C1 segment of cervical spinal cord (tissue), 14 donors: ENCODE results near the gene RASGRP3.

ENCODE experiments used
- DNase-seq, 14 donors: peaks; one replicate each; lab custom pipeline; 2025; lab: John Stamatoyannopoulos, UW

RASGRP3 gene

GRCh38 chr2:33579227-33579626 is 102.8 kb downstream of the RASGRP3 start:
- no peak for DNase-seq

- DNase-seq, result no peak
Observed at GRCh38 chr2:33581872-33582271, 105.4 kb downstream of the RASGRP3 start.

DNA sequence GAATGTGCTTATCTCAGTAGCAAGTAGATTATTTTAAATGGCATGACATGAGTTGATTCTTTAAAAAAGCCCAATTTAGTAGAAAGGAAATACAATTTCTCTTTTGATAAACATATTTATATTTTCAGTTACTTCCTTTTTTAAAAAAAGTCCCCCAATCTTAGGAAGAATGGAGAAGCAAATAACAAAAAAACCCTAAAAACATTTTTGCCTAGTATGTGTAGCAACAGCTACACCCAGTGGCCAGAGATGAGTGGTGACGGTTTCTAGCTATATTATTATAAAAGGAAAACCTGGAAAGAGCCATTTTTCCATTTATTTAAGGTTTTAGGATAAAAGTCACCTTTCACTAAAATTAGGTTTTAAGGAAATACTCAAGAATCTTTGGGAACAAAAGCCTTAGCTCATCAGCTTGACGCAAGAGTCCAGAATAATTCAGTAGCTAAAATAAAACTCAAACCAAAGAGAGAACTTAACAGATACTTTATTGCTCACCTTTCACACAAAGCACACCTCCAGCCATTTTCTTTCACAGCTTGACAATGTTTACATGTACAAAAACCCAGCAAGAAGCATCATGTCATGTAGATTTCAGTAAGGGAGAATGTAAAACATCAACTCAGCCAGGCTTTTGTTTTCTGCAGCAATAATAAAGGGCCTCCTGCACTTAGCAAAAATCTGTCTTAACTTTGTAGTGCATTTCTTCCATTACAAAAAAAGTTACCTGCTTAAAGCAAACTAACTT is 106.9 kb downstream of the RASGRP3 start:
- DNase-seq, result peak in 1 of 14 donors; percentile 39

DNA sequence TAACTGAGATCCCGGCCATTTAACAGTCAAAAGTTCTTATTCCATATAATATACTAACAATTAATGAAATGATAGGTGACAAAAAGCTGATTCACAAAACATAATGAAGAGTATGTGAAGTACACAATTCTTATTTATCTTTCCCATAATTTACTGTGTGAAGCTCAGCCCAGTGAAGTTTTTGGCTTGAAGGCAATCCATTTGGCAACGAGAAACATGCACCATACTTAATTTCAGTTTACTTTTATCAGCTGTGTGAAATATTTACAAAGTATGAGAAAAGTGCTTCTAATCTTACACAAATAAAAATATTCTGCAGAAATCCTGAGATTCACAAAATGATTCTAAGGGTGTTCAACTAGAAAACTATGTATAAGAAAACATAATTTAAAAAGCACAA is 110.3 kb downstream of the RASGRP3 start:
- DNase-seq, result no peak

DNA sequence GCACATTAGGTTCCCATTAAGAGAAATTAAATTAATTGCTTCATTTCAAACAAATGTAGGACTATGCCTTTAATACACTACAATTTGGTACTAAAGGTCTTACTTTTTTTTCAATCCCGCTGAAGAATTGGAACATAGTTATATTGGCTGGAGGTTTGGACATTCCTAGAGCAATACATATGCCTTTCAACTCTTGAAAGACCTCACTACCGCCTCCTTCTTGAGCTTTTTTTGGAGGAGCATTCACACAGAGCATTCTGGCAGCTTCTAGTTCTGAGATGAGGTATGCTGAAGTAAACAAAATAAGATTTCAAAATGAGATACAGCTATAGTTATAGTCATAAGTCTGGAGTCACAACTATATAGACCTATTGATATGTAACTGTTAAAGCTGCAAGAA is 111.8 kb downstream of the RASGRP3 start:
- DNase-seq, result no peak

- DNase-seq, result no peak
Observed at GRCh38 chr2:33589444-33589843, 113.0 kb downstream of the RASGRP3 start.

DNA sequence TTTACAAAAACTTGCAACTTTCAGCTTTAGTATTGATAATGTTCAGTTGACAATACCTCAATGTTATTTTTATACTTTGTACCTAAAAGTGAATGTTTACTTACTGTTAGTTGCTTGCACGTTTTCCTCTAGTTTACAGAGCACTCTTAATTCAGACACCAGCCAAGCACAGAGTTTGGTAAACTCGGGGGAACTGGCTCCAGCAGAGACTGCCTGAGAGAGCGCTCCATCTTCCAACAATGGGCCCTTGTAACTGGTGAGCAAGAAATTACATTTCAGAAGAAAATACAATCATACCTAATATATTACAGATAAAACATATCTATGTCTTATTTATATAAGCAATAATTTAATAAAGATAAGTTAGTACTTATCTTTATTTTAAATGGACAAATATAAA is 118.9 kb downstream of the RASGRP3 start:
- DNase-seq, result no peak

GRCh38 chr2:33597026-33597425 is 120.6 kb downstream of the RASGRP3 start:
- no peak for DNase-seq

- peak in 4 of 14 donors; percentile 45 to 66 (median 64) for DNase-seq
Observed at GRCh38 chr2:33598561-33599174, 122.2 kb downstream of the RASGRP3 start.

- DNase-seq, result peak; percentile 91 to 99 (median 99)
Observed at GRCh38 chr2:33599175-33599942, 122.9 kb downstream of the RASGRP3 start, which contains the start of gene FAM98A. TSS of gene FAM98A (minus strand) at chr2:33599299. CDS start at chr2:33599221, 78 bp downstream.

- DNase-seq, result no peak
Observed at GRCh38 chr2:33599943-33600192, 123.4 kb downstream of the RASGRP3 start.

DNA sequence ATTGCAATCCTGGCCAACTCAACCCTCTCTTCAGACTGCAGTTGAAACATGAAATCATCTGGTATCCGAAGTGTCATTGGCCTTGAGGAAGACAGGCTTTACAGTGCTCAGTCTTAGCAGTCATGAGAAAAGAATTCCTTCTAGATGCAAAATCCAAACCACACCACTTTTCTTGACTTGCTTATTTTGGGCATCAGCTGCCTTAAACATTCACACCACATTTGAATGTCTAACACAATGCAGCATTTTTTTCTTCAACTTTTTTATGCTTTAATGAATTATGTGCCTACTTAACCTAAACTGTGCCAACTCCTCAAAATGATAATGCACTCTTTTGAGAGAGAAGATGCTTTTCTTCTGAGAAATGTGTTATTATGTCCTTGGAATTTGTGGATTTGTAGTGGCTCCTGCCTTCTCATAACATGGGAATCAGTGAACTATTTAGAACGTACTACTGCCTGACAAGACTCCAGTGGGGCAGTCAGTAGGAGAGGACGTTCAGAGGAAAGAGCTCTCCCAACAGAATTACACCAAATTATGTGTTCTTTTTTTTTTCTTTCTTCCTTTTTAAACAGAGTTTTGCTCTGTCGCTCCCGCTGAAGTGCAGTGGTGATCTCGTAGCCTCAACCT is 125.9 kb downstream of the RASGRP3 start:
- no peak for DNase-seq

GRCh38 chr2:33603416-33603815 is 127.0 kb downstream of the RASGRP3 start:
- no peak for DNase-seq

DNA sequence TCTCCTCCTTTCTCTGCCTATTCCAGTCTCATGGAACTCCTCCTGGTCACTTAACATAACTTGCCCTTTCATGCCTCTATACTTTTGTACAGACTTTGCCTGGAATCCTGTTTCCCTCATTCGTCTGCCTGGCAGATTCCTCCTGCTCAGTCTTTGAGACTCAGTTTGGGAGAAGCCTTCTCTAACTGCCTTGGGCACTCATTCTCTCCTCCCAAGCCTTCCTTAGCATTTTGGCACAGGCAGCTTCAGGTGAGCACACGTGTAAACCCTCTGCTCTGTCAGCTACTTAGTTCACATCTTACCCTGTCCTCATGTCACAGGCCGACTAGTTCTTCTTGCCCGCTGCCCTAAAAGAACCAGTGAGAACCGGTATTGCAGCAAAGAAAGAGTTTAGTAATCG is 128.6 kb downstream of the RASGRP3 start:
- DNase-seq, result no peak

- DNase-seq, result no peak
Observed at GRCh38 chr2:33606100-33606499, 129.7 kb downstream of the RASGRP3 start.

DNA sequence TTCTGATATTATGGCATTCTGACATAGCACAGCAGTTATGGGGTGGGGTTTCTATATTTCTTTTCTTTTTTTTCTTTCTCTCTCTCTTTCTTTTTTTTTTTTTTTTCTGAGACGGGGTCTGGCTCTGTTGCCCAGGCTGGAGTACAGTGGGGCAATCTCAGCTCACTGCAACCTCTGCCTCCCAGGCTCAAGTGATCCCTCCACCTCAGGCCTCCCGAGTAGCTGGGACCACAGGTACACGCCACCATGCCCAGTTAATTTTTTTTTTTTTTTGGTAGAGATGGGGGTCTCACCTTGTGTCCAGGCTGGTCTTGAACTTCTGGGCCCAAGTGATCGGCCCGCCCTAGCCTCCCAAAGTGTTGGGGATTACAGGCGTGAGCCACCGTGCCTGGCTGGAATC is 130.2 kb downstream of the RASGRP3 start:
- no peak for DNase-seq

DNA sequence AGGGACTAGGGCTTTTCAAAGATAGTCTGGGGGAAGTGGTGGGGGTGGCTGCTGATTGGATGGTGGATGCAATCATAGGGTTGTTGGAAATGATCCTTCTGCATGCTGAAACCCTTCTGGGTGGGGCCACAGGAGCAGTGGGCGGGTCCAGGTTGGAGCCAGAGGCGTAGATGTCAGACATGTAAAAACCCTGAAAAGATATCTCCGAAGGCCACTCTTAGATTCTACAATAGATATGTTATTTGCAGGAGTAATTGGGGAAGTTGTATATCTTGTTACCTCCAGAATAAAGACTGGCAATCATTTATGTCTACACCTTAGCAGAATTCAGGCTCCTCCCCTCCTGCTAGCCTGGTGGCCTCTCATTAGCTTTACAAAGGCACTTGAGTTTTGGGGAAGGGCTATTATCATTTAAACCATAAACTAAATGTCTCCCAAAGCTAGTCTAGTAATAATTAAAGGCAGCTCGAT is 130.8 kb downstream of the RASGRP3 start:
- DNase-seq, result no peak

- DNase-seq, result no peak
Observed at GRCh38 chr2:33607905-33608304, 131.5 kb downstream of the RASGRP3 start.

- no peak for DNase-seq
Observed at GRCh38 chr2:33614190-33614589, 137.7 kb downstream of the RASGRP3 start.
